IPS DF 4.7 (cell line): ENCODE measurements around the gene AGAP5.

Source experiments
- DNase-seq: peaks from one replicate; pipeline ENCODE4 v3.0.0-alpha.2; 2013; ENCODE audit warnings: low spot score; ENCODE audit errors: extremely low read depth

The AGAP5 gene

DNA sequence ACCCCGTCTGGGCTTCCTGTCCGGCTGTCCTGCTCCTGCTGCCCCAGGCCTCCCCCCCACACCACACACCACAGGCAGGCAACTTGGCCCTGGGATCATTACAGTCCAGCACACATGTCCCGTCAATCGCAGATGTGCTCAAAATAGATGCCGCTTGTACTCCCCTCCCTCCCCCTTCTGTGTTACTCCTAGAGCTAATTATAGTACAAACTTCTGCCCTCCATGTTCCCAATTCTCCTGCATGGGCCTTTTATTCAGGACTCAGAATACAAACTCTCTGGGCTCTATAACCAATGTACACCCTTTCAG lies 42.0 kb downstream of the AGAP5 start, which contains the start of gene SYNPO2L:
Gene SYNPO2L (minus strand): TSS at position 40 of the 309 bp plus-strand sequence. CDS start 107 bp downstream, outside the sequence.
- no peak for DNase-seq

DNA sequence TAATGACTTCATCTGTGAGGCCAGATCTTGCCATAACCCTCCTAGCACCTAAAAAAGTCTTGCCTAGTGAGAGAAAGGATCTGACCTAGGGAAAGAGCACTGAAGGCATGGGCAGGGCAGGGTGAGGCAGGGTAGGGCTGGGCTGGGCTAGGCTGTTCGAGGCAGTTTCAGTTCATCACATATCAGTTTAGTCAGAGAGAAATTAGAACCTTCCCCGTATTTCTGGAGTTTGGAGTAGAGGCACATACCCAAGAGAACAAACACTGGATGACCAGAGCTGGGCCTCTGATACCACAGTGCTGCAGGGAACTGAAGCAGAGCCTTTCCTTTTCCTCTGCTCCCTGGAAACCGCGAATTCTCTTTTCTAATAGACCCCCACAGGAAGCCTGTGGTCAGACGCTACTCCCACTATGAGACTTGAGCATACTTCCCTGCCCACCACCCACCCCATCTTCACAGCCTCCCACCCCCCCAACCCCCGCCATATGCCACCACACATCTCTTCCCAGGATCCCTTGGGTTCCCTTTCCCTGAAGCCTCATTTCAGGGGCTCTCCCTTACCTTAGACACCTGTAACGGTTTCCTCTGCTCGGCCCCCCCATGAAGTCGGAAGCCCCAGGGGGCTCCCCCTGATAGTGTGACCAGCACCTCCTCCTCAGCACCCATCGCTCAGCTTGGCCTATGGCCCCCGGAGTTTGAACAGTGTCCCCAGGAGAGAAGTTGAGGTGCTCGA lies 42.5 kb downstream of the AGAP5 start:
- DNase-seq = no peak

DNA sequence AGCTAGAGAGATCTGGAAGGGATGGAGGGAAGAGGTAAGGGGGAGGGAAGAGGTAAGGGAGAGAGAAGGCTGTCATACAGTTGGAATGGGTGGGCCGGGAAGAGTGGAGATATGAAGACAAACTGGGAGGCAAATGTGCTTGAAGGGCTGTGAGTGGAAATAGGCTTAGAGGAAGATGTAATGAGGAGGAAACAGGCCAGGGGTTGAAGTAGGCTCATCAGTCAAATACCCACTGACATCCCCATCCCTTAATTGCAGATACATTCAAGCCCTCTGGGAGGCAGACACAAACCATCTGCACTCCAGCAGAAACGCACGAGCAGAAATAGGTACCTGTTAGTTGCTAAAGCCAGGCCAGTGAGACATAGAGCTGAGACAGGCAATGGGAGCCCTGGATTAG lies 44.2 kb downstream of the AGAP5 start:
- DNase-seq = no peak

DNA sequence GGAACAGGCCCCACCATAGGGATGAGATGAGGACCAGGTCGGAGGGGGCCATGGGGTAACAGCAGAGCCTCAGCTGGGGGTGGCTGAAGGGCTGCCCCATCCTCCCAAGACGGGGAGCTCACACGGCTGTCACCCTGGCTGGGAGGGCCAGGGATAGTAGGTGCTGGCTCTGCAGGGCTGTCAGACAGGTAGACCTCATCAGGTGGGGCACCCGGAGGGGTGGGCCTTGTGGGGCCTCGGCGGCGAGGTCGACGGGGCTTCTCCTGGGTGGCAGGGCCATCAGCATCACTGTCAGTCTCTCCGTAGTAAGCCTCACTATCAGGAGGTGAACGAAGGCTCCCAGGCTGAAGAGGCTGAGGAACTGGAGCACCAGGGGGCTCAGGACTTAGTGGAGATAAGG lies 44.7 kb downstream of the AGAP5 start:
- DNase-seq = no peak

DNA sequence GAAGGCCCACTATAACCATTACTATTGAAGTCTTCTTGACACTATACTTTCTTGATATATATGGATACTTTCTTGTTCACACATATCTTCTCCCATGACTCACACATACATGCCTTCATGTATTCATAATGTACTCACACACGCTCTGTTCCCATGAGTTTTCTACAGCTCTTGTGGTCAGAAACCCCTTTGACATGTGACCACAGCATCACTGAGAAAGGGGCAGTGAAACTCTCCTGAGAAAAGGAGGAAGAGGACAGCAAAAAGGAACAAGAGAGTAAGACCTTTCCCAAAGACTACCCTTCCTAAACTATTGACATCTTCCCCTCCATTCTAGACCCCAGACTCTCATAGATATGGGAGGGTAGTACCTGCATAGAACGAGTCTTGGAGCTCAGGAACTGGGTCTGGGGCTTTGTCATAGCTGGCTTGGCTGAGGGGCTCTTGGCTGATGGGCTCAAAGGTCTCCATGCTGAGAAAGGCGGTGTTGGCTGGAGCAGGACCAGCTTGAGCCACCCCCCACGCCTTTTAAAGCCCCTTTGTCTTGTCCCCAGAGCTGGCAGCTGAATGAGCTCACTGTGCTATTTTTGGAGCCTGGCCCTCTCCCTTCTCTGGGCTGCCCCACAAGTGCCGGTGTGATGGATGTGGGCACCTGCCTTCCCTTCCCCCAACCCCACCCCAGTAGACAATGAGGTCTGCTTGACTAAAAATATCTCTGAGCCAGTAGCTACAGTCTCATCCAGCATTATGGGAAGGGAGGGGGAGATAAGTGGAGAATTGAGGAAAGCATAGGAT lies 47.2 kb downstream of the AGAP5 start:
- DNase-seq = no peak

DNA sequence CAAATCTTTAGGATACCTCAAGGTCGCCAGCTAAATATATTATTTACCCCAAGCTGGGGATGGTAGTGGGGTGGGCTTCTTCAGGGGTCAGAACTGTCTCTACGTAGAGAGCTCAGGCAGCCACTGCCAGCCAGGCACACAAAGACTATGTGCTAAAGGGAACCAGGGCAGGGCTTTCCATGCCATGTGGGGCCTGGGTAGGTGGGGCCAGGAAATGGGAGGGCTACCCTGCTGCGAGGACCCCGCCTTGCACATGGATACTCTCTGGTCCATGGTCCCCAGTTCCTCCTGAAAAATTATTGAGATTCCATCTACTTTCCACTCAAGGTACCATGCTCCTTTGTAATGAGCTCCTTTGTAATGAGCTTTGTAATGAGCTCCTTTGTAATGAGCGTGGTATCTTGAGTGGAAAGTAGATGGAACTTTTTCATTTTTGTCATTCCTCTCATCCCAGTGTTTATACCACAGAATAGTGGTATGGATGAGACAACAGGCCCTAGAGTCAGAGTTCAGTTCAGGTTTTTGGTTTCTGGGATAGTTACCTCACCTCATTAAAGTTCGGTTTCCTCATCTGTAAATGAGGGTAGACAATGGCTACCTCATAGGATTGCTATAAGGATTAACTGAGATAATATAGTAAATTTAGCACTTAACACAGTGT lies 47.9 kb downstream of the AGAP5 start:
- DNase-seq = no peak

DNA sequence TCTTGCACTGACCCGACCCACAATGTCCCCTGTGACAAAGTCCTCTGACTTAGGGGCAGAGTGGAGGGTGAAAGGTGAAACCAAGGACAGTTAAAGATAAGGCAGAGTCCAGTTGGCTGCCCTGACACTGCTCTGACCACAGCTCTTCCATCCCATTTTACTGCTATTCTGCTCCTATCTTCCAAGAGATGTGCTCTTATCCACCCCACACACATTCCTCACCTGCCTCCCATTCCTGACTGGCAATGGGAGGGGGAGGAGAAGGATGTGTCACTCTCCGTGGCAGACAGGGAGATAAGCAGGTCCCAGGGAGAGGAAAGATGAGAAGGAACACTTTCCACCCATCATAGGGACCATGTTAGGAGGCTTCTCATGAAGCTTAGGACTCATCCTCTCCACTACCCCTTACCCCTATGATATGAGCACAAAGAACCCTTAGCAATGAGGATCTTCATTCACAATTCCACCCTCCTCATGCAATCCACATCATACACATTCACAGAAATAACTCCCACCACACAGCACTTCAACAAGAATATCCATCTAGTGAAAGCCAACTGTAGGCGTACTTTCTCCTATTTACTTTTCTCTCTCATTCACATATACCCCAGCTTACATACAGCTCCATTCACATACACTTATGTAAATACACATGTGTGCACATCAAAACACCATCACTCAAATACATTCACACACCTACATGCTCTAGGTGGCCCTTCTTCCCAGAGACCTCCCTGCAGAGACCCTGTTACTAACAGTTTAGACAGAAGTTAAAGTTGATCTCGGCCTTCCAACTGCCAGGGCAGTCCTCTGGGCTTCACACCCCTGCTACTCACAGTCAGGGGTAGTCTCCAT lies 48.7 kb downstream of the AGAP5 start:
- DNase-seq = no peak

DNA sequence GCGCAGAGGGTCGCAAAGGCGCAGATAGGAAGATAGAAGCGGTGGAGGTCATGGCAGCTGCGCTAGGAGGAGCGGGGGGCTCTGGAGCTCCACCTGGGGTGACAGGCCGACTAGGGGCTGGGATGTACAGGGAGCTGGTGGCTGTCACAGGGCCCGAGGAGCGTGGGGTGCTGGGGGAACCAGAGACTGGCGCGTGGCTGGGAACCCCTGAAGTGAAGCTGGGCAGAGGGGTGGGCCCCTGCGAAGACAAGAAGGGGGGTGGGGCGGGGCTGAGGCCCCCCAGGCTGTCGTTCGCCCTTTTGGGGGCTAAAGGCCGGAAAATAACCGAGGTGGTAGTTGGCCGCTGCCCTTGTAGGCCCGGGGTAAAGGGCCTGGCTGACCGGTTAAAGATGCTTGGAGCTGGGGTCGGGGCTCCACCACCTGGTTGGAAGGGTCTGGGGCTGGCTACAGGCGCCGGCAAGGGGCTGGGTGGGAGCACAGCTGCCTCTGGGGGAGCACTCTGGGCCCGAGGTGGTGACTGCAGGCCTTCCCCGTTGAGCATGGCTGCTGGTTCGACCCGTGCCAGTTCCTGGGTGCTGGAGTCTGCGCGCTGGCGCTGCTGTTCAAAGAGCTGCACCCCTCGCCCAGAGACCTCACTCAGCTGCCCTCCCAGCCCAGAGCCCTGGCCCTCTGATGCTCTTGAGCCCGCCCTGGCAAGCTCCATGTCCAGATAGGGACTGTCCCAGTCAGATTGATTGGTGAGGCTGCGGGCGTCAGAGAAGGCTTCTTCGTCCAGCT lies 49.8 kb downstream of the AGAP5 start:
- DNase-seq = no peak

DNA sequence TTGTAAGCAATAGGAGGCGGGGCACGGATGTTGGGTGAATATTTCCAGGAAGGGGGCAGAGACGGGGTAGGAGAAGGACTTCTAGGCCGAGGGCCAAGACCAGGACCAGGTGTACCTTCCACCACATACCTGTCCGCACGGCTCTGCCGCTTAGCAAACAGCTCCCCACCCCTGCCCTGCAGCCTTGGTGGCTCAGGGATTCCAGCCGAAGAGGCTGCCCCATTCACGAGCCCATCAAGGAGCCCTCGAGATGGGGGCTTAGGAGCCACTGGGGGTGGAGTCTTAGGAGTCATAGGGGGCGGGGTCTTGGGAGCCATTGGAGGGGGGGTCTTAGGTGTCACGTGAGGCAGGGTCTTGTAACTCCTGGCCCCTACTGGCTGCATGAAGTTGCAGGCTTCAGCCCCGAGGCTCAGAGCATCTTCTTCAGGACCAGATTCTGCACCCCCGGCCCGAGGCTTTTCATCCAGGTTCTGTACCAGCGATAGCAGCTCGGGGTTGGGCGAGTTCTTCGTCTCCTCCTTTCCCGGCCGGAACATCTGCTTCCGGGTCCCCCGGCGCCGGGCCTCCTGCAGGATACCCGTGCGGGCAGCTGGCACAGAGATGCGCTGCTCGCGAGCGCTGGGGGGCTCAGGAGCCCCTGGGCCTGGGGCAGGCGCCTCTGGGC lies 50.6 kb downstream of the AGAP5 start:
- DNase-seq = no peak

DNA sequence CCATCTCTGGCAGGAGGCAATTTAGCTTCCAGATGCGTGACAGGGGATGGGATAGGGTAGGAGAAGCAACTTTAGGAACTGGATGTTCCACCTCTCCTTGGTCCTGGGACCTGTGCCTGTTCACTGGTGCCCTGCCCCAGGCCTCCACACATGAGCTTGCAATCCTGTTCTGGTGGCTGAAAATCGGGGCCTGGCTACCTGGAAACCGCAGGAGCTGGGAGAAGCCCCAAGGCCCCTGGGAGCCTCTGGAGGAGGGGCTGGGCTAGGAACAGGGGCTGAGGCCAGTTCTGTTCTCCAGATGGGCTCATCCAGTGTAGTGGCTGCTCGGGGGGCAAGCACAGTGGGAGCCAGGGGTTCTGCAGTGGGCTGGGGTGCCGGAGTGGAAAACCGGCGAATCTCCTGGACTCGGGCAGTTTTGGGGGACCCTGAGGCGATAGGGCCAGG lies 51.3 kb downstream of the AGAP5 start:
- DNase-seq = no peak

DNA sequence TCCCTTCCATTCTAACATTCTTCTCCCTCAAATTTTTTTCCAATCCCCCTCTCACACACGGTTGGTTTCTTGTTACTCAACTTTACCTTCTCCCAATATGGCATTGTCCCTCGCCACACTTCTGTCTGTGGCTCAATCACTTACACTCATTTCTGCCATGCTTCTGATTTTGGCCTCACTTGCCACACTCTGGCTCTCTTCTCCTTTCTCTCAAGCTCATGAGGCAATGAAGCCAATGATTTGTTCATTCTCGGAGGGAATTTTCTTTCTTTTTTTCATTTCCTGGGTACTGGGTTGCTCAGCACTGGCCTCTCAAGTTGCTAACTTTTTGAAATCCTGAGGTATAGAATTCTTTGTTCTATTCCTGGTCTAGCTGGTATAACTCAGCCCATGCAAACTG lies 52.7 kb downstream of the AGAP5 start:
- no peak for DNase-seq

DNA sequence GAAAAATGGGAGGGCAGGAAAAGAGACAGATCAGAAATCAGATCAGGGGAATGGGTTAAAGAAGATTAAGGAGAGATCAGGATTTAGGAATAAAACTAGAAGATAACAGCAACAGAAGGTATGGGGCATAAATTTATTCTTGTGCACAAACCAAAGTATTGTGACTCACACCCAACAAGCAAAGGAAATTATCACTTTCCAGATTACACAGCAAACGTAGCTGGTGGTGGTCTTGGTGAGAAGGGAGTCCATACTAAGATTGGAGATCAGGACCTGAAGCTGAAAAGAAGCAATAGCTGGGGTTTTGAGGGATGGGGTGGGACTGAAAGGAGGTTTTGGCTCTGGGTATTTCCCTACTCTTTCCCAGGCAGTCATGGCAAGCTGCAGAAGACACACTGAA lies 53.1 kb downstream of the AGAP5 start:
- DNase-seq = no peak

DNA sequence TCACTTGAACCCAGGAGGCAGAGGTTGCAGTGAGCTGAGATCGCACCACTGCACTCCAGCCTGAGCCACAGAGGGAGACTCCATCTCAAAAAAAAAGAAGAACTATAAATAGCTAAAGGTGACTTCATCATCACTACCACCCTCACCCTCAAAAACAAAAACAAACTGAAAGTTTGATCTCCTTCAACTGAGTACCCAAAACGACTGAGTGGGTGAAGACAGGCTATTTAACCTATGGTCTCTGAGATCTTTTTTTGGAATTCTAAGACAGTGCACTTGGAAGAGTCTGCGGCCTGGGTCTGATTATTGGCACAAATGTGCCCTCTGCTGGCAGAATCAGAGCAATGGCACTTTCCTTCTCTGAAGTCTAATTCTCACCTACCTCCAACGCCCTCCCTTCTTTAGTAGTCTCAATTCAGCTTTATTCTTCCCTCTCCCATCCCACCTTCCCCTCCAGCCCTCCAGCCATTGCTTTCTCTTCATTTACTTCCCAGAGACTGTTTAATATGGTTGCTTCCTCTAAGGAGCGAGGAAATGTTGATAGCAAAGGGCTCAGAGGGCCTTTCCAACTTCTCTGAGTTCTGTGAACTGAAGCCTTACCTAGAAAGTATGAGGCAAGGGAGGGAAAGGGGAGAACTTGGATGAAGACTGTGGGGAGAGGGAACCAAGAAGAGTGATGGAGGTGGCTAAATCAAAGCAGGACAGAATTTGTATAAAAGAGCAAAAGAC lies 53.7 kb downstream of the AGAP5 start:
- DNase-seq = no peak

DNA sequence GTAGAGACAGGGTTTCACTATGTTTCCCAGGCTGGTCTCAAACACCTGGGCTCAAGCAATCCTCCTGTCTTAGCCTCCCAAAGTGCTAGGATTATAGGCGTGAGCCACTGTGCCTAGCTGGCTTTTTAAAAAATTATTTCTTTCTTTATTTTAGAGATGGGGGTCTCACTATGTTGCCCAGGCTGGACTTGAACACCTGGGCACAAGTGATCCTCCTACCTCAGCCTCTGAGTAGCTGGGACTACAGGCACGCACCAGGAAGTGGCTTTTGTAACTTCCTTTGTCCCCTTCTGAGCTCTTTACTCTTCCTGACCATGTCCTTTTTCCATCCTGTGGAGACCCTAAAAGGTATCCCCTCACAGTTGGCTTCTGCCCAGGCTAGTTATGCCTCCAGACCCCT lies 54.5 kb downstream of the AGAP5 start:
- DNase-seq = no peak

DNA sequence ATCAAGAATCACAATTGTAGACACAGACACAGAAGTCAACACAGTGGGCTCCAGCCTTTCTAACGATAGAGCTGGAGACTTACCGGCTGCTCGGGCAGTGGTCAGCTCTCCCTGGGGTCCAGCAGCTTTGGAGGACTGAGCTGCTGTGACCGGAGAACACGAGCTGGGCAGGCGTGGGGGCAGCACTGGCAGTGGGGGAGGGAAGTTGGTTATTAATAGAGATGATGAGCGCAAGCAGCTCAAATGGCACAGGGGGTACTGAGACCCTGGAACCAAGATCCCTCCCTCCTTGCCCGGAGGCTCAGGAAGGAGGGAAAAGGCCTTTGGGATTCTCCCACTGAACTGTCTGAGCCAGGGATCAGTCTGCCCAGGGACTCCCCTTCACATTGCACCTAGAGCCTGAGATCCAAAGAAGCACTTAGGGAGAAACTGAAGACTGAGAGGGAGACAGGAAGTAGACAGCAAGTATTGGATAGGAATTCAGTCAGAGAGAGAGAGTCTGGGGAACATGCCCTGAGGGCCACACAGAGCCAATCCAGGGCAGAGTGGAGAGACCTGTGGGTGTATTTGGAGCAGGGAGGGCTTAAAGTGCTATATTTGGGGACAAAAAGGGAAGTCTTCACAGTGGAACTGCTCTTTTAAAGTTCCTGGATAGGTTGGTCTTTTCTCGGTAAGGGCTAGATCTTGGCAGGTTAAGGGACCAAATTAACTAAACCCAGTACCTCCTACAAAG lies 56.4 kb downstream of the AGAP5 start, which contains the start of gene MYOZ1:
Gene MYOZ1 (minus strand): TSS at position 147 of the 733 bp plus-strand sequence. CDS start 1,457 bp downstream, outside the sequence.
- no peak for DNase-seq

DNA sequence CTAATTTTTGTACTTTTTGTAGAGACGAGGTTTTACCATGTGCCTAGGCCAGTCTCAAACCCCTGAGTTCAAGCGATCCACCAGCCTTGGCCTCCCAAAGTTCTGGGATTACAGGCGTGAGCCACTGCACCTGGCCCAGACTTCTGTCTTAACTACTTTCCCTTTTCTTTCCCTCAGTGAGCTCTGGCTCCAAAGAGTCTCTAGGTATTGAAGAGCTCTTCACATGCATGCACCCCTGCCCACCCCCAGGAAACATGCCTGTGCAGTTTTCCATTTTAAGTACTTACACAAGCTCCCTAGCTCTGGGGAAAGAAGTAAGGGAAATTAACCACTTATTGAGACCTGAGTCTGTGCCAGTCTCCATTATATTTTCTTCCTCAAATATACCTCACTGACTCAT lies 58.6 kb downstream of the AGAP5 start:
- no peak for DNase-seq

DNA sequence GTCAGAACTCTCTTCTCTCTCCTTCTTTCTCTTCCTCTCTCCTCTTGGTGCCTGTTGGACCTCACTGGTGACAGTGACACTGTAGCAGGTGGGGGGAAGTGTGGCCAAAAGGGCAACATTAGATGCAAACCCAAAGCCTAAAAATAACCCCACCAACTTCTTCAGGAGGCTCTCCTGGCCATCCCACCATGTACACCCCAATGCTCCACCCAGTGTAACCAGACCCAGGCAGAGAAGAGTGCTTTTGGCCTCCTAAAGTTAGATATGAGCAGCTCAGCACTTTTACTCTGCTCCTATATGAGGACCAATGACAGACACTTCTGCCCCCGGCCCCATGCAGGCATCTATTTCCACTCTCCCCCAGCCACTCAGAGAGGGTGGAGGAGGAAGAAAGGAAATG lies 62.1 kb downstream of the AGAP5 start:
- DNase-seq = no peak

DNA sequence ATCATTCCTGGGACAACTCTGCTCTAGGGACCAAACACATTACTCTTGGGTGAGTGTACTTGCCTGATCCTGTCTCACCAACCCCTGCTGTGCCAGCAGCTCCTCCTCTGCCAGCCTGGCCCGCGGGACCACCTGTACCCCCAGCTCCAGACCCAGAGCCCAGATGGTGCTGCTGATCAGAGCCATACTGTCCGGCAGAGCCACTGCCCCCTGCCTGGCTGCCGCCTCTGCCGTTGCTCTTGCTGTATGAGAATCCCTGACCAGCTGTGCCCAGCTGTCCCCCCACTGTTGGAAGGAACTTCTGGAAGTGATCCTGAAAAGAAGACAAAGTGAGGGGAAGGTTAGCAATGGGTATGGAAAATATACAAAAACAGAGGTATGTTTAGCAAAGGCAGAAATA lies 63.5 kb downstream of the AGAP5 start:
- DNase-seq = no peak

DNA sequence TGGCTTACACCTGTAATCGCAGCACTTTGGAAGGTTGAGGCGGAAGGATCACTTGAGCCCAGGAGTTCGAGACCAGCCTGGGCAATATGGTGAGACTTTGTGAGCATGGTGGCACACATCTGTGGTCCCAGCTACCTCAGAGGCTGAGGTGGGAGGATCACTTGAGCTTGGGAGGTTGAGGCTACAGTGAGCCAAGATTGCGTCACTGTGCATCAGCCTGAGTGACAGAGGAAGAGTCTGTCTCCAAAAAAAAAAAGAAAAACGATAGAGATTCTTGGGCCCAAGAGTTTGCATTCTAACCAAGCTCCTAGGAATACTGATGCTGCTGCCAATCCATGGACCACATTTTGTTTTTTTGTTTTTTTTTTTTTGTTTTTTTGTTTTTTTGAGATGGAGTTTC lies 68.7 kb downstream of the AGAP5 start:
- no peak for DNase-seq
